ENCODE data around the gene STX16.

DNA sequence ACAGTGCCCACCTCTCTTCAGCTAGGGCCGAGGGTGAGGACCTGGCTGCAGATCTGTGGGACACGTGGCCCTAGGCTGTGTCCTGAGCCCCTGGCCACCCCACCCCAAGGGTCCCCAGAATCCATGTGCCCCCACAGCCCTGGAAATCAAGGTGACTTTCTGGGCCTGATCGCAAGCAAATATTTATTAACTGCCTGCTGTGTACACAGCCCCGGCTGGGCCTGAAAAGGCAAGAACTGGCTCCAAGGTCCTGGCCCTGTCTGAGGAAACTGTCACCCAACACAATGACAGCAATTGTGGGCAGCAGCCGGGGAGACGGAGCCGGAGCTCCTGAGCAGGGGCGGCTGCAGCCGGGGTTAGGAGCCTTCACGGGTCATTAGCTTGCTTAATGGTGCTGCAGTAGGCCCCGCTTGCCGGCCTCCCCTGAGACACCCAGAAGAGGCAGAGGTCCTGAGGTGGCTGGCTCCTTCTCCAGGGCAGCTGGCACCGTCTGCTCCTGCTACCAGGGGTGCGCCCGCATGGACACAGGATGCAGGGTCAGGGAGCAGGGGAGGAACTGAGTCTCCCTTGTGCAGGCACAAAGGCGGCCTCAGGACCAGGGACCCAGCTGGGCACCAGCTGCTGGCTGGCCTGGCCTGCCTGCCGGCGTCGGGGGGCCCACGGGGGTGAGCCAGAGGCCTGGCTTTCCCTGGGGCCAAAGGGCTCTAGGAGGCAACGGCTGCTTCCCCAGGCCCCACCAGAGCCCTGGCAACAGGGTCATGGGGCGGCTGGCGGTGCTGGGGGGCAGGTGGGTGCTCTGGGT, 65.6 kb downstream of the STX16 start:
- TF ChIP-seq, protein P1, sequence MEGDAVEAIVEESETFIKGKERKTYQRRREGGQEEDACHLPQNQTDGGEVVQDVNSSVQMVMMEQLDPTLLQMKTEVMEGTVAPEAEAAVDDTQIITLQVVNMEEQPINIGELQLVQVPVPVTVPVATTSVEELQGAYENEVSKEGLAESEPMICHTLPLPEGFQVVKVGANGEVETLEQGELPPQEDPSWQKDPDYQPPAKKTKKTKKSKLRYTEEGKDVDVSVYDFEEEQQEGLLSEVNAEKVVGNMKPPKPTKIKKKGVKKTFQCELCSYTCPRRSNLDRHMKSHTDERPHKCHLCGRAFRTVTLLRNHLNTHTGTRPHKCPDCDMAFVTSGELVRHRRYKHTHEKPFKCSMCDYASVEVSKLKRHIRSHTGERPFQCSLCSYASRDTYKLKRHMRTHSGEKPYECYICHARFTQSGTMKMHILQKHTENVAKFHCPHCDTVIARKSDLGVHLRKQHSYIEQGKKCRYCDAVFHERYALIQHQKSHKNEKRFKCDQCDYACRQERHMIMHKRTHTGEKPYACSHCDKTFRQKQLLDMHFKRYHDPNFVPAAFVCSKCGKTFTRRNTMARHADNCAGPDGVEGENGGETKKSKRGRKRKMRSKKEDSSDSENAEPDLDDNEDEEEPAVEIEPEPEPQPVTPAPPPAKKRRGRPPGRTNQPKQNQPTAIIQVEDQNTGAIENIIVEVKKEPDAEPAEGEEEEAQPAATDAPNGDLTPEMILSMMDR (conservative IDR thresholded peaks at IDR 0.05), result no peak
- TF ChIP-seq ZFX (IDR thresholded peaks at IDR 0.05), result no peak
